Endothelial cell of umbilical vein (primary cell): ENCODE data around the gene ZNF516. TPM values are rescaled to one million over a fixed set of nuclear protein-coding genes. Genes with fewer than 3 reads are reported as not detected.

Experiments used
- BruUV-seq: library from RNA; stranded (reverse); fragments of 400-500 nt; replicated peaks from 2 replicates; lab custom pipeline; 2021; lab: Mats Ljungman, UMichigan
- CTCF ChIA-PET: fragments of 300-600, 350-600 bp; sonication (Branson Sonifier 250); formaldehyde crosslinking; loops from one replicate; lab custom pipeline; 2021; ENCODE audit warnings: antibody characterized with exemption, inconsistent platforms; lab: Charles Lee
- POLR2A ChIA-PET: fragments of 300-600, 350-600 bp; sonication (Branson Sonifier 250); formaldehyde crosslinking; loops from one replicate; lab custom pipeline; 2021; ENCODE audit warnings: antibody characterized with exemption, inconsistent platforms; lab: Charles Lee
- DNase-seq: peaks from one replicate; pipeline ENCODE4 v3.0.0-alpha.2; 2011; ENCODE audit warnings: low read depth, low spot score
- FAIRE-seq: peaks from 2 replicates; lab custom pipeline; 2011; peaks lifted over from hg19 to GRCh38; lab: Jason Lieb, UNC
- H2AFZ ChIP-seq: 2 replicates; pipeline ENCODE4 v1.6.0; 2012; ENCODE audit warnings: low read depth, low read length, control low read depth, inconsistent platforms
- H3K27ac ChIP-seq: 2 replicates; pipeline ENCODE4 v1.5.1; 2011; ENCODE audit warnings: low read depth, mild to moderate bottlenecking, control low read depth, low read length, moderate library complexity; ENCODE audit not compliant: insufficient read depth
- H3K27me3 ChIP-seq, 2 experiments: 2 replicates each; pipeline versions ENCODE4 v1.6.0 to v1.6.1; 2011; ENCODE audit warnings: low read length in 2 of 2, mixed read lengths in 1 of 2; ENCODE audit not compliant: control insufficient read depth in 2 of 2, insufficient read depth in 2 of 2
- H3K36me3 ChIP-seq, 2 experiments: 2 replicates in 1 of 2; 3 replicates in 1 of 2; pipeline ENCODE4 v1.5.1; 2011; ENCODE audit warnings: low read length in 2 of 2, mild to moderate bottlenecking in 1 of 2, moderate library complexity in 1 of 2; ENCODE audit not compliant: control insufficient read depth in 2 of 2, insufficient read depth in 2 of 2; ENCODE audit errors: extremely low read depth in 1 of 2
- H3K4me1 ChIP-seq: 3 replicates; pipeline ENCODE4 v1.5.1; 2011; ENCODE audit warnings: mild to moderate bottlenecking, low read length; ENCODE audit not compliant: control insufficient read depth, insufficient read depth; ENCODE audit errors: extremely low read depth
- H3K4me2 ChIP-seq: 2 replicates; pipeline ENCODE4 v1.6.1; 2011; ENCODE audit warnings: low read length, control low read depth, mixed read lengths; ENCODE audit not compliant: insufficient read depth
- H3K4me3 ChIP-seq, 3 experiments: fragments of 200-600 bp in 1 of 3; sonication (generic), shearing (Covaris generic) in 1 of 3; replicated peaks in 1 of 3; 2 replicates each; pipeline ENCODE4 v1.5.1; 2011 to 2016; ENCODE audit warnings: control low read depth in 3 of 3, low read length in 3 of 3, mild to moderate bottlenecking in 2 of 3, inconsistent platforms in 1 of 3, low read depth in 1 of 3, moderate library complexity in 1 of 3; ENCODE audit not compliant: insufficient read depth in 1 of 3
- H3K79me2 ChIP-seq: 2 replicates; pipeline ENCODE4 v1.6.0; 2012; ENCODE audit warnings: low read length, inconsistent platforms; ENCODE audit not compliant: control insufficient read depth, insufficient read depth
- H3K9ac ChIP-seq: replicated peaks from 2 replicates; pipeline ENCODE3; 2011; ENCODE audit warnings: low read length, control low read depth; ENCODE audit not compliant: insufficient read depth; ENCODE audit errors: extremely low read depth
- H3K9me1 ChIP-seq: replicated peaks from 3 replicates; pipeline ENCODE4 v1.6.0; 2011; ENCODE audit warnings: mild to moderate bottlenecking, low read length; ENCODE audit not compliant: control insufficient read depth, insufficient read depth; ENCODE audit errors: extremely low read depth
- H3K9me3 ChIP-seq: replicated peaks from 2 replicates; pipeline ENCODE4 v1.5.1; 2012; ENCODE audit warnings: low read length, inconsistent platforms; ENCODE audit not compliant: control insufficient read depth, insufficient read depth
- H4K20me1 ChIP-seq: replicated peaks from 2 replicates; pipeline ENCODE3; 2011; ENCODE audit warnings: mild to moderate bottlenecking, low read length; ENCODE audit not compliant: control insufficient read depth, insufficient read depth; ENCODE audit errors: extremely low read depth
- CTCF ChIP-seq, 2 donors: IDR thresholded peaks; 1 replicate in 1 of 2; 2 replicates in 1 of 2; pipeline ENCODE4 v1.5.1; 2011; ENCODE audit warnings: low read length in 2 of 2, mild to moderate bottlenecking in 2 of 2, moderate library complexity in 2 of 2, control low read depth in 1 of 2, inconsistent platforms in 1 of 2, low read depth in 1 of 2; ENCODE audit not compliant: insufficient read depth in 1 of 2; ENCODE audit errors: extremely low read depth in 1 of 2
- EZH2 ChIP-seq: IDR thresholded peaks from 2 replicates; pipeline ENCODE4 v1.6.1; 2012; ENCODE audit warnings: borderline replicate concordance, low read depth, mild to moderate bottlenecking, moderate library complexity, low read length, inconsistent platforms; ENCODE audit not compliant: severe bottlenecking
- FOS ChIP-seq: IDR thresholded peaks from 2 replicates; pipeline ENCODE4 v1.6.1; 2011; ENCODE audit warnings: mild to moderate bottlenecking, low read length, moderate library complexity, borderline replicate concordance; ENCODE audit not compliant: insufficient read depth
- GATA2 ChIP-seq: IDR thresholded peaks from 2 replicates; pipeline ENCODE4 v1.7.0; 2011; ENCODE audit warnings: low read depth, mild to moderate bottlenecking, moderate library complexity, mixed read lengths, low read length; ENCODE audit not compliant: insufficient read length, insufficient read depth
- JUN ChIP-seq: IDR thresholded peaks from 2 replicates; pipeline ENCODE4 v1.6.1; 2011; ENCODE audit warnings: borderline replicate concordance, low read depth; ENCODE audit not compliant: insufficient read length, insufficient read depth
- MAX ChIP-seq: IDR thresholded peaks from 2 replicates; pipeline ENCODE4 v1.6.1; 2011; ENCODE audit not compliant: insufficient read depth, insufficient read length
- MYC ChIP-seq: IDR thresholded peaks from one replicate; pipeline ENCODE4 v1.6.1; 2011; ENCODE audit warnings: mild to moderate bottlenecking, low read depth, low read length
- POLR2A ChIP-seq: IDR thresholded peaks from 2 replicates; pipeline ENCODE4 v1.6.1; 2012; ENCODE audit warnings: low read depth, mild to moderate bottlenecking, control low read depth, low read length
- dilution Hi-C: fragments of 300-500 bp; cut with MboI; formaldehyde crosslinking; loops from one replicate; pipeline ENCODE4 v1.15.0; 2019; ENCODE audit warnings: low sequenced_read_pairs; ENCODE audit not compliant: extremely low pct_ligation_motif_present
- intact Hi-C: fragments of 100-400 bp; cut with micrococcal nuclease; formaldehyde crosslinking; loops from one replicate; pipeline ENCODE4 v1.10.0; 2022
- polyA plus RNA-seq, 4 experiments: library from polyadenylated mRNA; depleted of rRNA in 3 of 4; stranded (reverse) in 3 of 4; unstranded in 1 of 4; fragments of >200 nt; gene quantifications; 2 replicates each; pipeline versions ENCODE4 v1.2.1 to v1.2.3, GENCODE V29; 2011 to 2012; ENCODE audit warnings: missing spikeins in 1 of 4
- total RNA-seq: library from RNA; stranded (reverse); gene quantifications from 2 replicates; pipeline ENCODE4 v1.2.3, GENCODE V29; 2021

The ZNF516 gene
- total and polyA plus RNA-seq, 2 donors (not counting 3 experiments of a cell fraction or from before 2014, with no cell fraction given): 3.6 to 19.1 TPM

GRCh38 chr18:76405681-76406356, 89.2 kb downstream of the ZNF516 start:
- dilution Hi-C loops (no loop called here), intact Hi-C loops (loop anchor here (1.0 kb wide), 5 partner anchors 20 to 303 kb away; no protein-coding TSS in a partner anchor)
- H3K9me1 ChIP-seq: no peaks in the 10 kb centered on the region
- H4K20me1 ChIP-seq: no peaks in the 10 kb centered on the region
- no peak overlapping the region for H3K27ac ChIP-seq
- TF ChIP-seq MYC (no peak), CTCF (IDR thresholded peaks at IDR 0.05; ENCODE audit: extremely low read depth in 1 of 2, insufficient read depth in 1 of 2, low read depth in 1 of 2, low read length in 2 of 2) (peak; percentile 37 to 51)
- H2AFZ ChIP-seq: no peak overlapping the region
- H3K9ac ChIP-seq: no peak overlapping the region
- ChIA-PET POLR2A (no interaction called here), CTCF (no interaction called here)
- no peaks in the 10 kb centered on the region for H3K27me3 ChIP-seq
- H3K4me3 ChIP-seq: no peak overlapping the region
- BruUV-seq: no TSS peak
- no peaks in the 10 kb centered on the region for H3K36me3 ChIP-seq
- no peak for FAIRE-seq
- no peak overlapping the region for H3K4me2 ChIP-seq
- DNase-seq: peak; percentile 34
- H3K79me2 ChIP-seq: no peaks in the 10 kb centered on the region
- H3K4me1 ChIP-seq: no peaks in the 10 kb centered on the region
- no peaks in the 10 kb centered on the region for H3K9me3 ChIP-seq

- no peaks in the 10 kb centered on the region for H4K20me1 ChIP-seq
- ChIA-PET CTCF (no interaction called here), POLR2A (no interaction called here)
- TF ChIP-seq GATA2 (no peak), EZH2 (no peak), POLR2A (no peak), MAX (no peak), FOS (no peak), JUN (no peak), MYC (no peak), CTCF (IDR thresholded peaks at IDR 0.05; ENCODE audit: extremely low read depth in 1 of 2, insufficient read depth in 1 of 2, low read depth in 1 of 2, low read length in 2 of 2) (no peak)
- no peak overlapping the region for H3K9ac ChIP-seq
- dilution Hi-C loops: no loop called here
- H3K4me1 ChIP-seq: no peaks in the 10 kb centered on the region
- H3K27me3 ChIP-seq: no peaks in the 10 kb centered on the region
- no peaks in the 10 kb centered on the region for H3K9me3 ChIP-seq
- no peaks in the 10 kb centered on the region for H3K79me2 ChIP-seq
- H3K4me2 ChIP-seq: no peak overlapping the region
- no peak overlapping the region for H3K4me3 ChIP-seq
- H2AFZ ChIP-seq: no peak overlapping the region
- no peak overlapping the region for H3K27ac ChIP-seq
- no peaks in the 10 kb centered on the region for H3K36me3 ChIP-seq
- intact Hi-C loops: no loop called here
- no peaks in the 10 kb centered on the region for H3K9me1 ChIP-seq
- BruUV-seq: no TSS peak
- no peak for FAIRE-seq
- DNase-seq: no peak
Observed at GRCh38 chr18:76405280-76405679, 89.8 kb downstream of the ZNF516 start.
